Measurements from ENCODE around the gene COL19A1.

Gene COL19A1

DNA sequence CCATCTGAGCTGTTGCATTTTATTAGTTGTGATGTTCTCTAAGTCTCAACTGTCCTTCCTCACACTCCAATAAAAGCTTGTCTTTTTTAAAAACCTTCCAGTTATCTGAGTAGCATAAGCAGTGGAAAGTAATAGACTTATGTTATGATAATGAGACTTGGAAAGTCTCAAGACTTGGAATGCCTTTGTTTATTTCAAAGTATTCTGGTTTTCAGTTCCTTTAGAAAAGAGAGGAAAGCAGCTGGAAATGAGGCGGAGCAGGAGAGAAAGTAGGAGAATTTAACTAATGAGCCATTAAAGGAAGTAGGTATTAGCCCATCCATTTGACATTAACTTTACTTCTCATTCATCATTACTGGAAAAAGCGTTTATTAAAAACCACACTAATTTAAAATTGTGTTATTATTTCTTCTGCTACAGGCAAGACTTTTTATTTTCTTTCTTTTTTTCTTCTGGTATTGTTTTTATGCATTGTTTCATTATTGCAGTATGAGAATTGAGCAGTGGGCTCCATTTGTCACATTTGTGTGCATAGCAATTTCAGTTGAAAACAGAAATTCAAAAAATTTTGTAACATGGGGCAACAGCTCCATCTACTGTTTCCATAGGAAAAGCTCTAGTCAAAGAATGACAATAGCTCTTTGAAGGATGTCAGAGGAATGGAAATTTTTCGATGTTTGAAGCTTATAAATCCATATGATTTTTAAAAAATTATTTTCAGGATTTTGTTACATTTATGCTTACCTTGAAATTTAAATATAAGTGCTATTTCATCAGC lies 241.7 kb downstream of the COL19A1 start:
- in situ Hi-C loops (cut with MboI; ENCODE audit: low pct_unique_long_range_greater_than_20kb, low sequenced_read_pairs, unreplicated experiment): loop anchor here (25.0 kb wide), 2 partner anchors 271 to 1471 kb away; partner anchors contain the start of gene ADGRB3

GRCh38 chr6:70110126-70111022 lies 244.0 kb downstream of the COL19A1 start:
- in situ Hi-C loops (cut with MboI; ENCODE audit: low pct_unique_long_range_greater_than_20kb, low sequenced_read_pairs, unreplicated experiment): loop anchor here (25.0 kb wide), 2 partner anchors 273 to 1473 kb away; partner anchors contain the start of gene ADGRB3
- no peak for DNase-seq (ENCODE audit: low spot score)
- TF ChIP-seq, protein P1, sequence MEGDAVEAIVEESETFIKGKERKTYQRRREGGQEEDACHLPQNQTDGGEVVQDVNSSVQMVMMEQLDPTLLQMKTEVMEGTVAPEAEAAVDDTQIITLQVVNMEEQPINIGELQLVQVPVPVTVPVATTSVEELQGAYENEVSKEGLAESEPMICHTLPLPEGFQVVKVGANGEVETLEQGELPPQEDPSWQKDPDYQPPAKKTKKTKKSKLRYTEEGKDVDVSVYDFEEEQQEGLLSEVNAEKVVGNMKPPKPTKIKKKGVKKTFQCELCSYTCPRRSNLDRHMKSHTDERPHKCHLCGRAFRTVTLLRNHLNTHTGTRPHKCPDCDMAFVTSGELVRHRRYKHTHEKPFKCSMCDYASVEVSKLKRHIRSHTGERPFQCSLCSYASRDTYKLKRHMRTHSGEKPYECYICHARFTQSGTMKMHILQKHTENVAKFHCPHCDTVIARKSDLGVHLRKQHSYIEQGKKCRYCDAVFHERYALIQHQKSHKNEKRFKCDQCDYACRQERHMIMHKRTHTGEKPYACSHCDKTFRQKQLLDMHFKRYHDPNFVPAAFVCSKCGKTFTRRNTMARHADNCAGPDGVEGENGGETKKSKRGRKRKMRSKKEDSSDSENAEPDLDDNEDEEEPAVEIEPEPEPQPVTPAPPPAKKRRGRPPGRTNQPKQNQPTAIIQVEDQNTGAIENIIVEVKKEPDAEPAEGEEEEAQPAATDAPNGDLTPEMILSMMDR (IDR thresholded peaks at IDR 0.05; ENCODE audit: extremely low read depth, insufficient read depth, missing control alignments): no peak

More for the DNA sequence above, 241.7 kb downstream of the COL19A1 start:
- TF ChIP-seq, protein P1 (IDR thresholded peaks at IDR 0.05; ENCODE audit: extremely low read depth, insufficient read depth, missing control alignments): peak; percentile 65
- DNase-seq (ENCODE audit: low spot score): peak; percentile 37

DNA sequence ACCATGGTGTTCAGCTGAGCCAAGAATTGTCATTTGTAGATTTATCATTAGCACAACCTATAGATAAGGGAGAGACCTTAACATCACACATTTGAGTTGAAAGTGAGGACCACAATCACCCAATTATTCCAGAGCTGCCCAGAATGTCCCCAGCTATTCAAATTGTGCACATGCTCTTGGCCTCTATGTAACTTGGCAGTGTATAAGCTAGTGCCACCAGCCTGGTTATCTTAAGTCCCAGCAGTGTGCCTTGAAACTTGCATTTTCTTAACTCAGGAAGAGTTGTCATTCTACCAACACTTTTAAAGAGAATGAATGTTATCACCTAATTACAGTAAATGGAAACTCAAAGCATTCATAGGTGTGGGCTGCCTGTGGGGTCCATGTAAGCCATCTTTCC lies 245.4 kb downstream of the COL19A1 start:
- no peak for DNase-seq (ENCODE audit: low spot score)
- in situ Hi-C loops (cut with MboI; ENCODE audit: low pct_unique_long_range_greater_than_20kb, low sequenced_read_pairs, unreplicated experiment): loop anchor here (25.0 kb wide), 2 partner anchors 274 to 1474 kb away; partner anchors contain the start of gene ADGRB3

DNA sequence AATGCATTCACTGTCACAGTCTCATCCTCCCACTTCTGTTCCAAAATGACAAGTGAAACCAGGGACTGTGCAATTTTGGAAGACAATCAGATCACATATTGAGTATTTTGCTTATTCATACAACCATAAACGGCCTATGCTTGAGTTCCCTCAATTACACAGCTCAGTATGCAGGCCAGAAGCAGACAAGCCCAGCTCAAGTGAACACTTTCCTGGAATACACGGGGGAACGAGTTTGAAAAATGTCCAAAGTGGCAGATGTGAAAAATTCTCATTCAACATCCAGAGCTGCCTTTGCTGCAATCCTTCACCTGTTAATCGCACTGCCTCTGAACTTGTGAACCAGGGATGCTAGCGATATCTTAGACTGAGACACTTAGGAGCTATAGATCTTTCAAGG lies 246.4 kb downstream of the COL19A1 start:
- in situ Hi-C loops (cut with MboI; ENCODE audit: low pct_unique_long_range_greater_than_20kb, low sequenced_read_pairs, unreplicated experiment): loop anchor here (25.0 kb wide), 2 partner anchors 275 to 1475 kb away; partner anchors contain the start of gene ADGRB3
- DNase-seq (ENCODE audit: low spot score): no peak
- TF ChIP-seq, protein P1 (IDR thresholded peaks at IDR 0.05; ENCODE audit: extremely low read depth, insufficient read depth, missing control alignments): no peak

More for the DNA sequence above, 245.4 kb downstream of the COL19A1 start:
- TF ChIP-seq, protein P1 (IDR thresholded peaks at IDR 0.05; ENCODE audit: extremely low read depth, insufficient read depth, missing control alignments): no peak

GRCh38 chr6:70113171-70113570 lies 246.8 kb downstream of the COL19A1 start:
- in situ Hi-C loops (cut with MboI; ENCODE audit: low pct_unique_long_range_greater_than_20kb, low sequenced_read_pairs, unreplicated experiment): loop anchor here (25.0 kb wide), 2 partner anchors 276 to 1476 kb away; partner anchors contain the start of gene ADGRB3
- TF ChIP-seq, protein P1 (IDR thresholded peaks at IDR 0.05; ENCODE audit: extremely low read depth, insufficient read depth, missing control alignments): no peak
- no peak for DNase-seq (ENCODE audit: low spot score)

GRCh38 chr6:70118670-70119069 lies 252.3 kb downstream of the COL19A1 start:
- in situ Hi-C loops (cut with MboI; ENCODE audit: low pct_unique_long_range_greater_than_20kb, low sequenced_read_pairs, unreplicated experiment): loop anchor here (25.0 kb wide), 2 partner anchors 281 to 1481 kb away; partner anchors contain the start of gene ADGRB3
- TF ChIP-seq, protein P1 (IDR thresholded peaks at IDR 0.05; ENCODE audit: extremely low read depth, insufficient read depth, missing control alignments): no peak
- DNase-seq (ENCODE audit: low spot score): no peak

All from GM13977 (cell line).